H1 (cell line): ENCODE data around the gene CABP4.

ENCODE experiments used
- CBX5 ChIP-seq: fragments of 300-800, 300-1000 bp; sonication (generic); IDR thresholded peaks from 2 replicates; pipeline ENCODE4 v1.7.1; 2016; ENCODE audit warnings: antibody characterized with exemption, low read length, low read depth
- CHD2 ChIP-seq: IDR thresholded peaks from 2 replicates; pipeline ENCODE4 v1.6.1; 2012; ENCODE audit warnings: low read length, improper control_type of control experiment
- CREB1 ChIP-seq: IDR thresholded peaks from 2 replicates; pipeline ENCODE4 v1.6.1; 2012; ENCODE audit warnings: inconsistent platforms
- EGR1 ChIP-seq: IDR thresholded peaks from 2 replicates; pipeline ENCODE4 v1.6.1; 2011; ENCODE audit warnings: low read depth, low read length, borderline replicate concordance
- EZH2 ChIP-seq: fragments of 200-600 bp; sonication (generic); IDR thresholded peaks from 2 replicates; pipeline ENCODE4 v1.7.1; 2012; ENCODE audit warnings: low read depth, mild to moderate bottlenecking, moderate library complexity, low read length, inconsistent platforms; ENCODE audit not compliant: severe bottlenecking
- GTF2F1 ChIP-seq: IDR thresholded peaks from 2 replicates; pipeline ENCODE4 v1.6.1; 2012; ENCODE audit warnings: low read depth, low read length, improper control_type of control experiment, borderline replicate concordance
- HDAC6 ChIP-seq: IDR thresholded peaks from one replicate; pipeline ENCODE4 v1.7.1; 2012; ENCODE audit warnings: low read depth, mild to moderate bottlenecking, inconsistent platforms, low read length, moderate library complexity
- JUN ChIP-seq: IDR thresholded peaks from 2 replicates; pipeline ENCODE4 v1.6.1; 2011; ENCODE audit warnings: low read depth, mild to moderate bottlenecking, improper control_type of control experiment, low read length
- MAFK ChIP-seq: IDR thresholded peaks from 2 replicates; pipeline ENCODE4 v1.6.1; 2012; ENCODE audit warnings: low read depth, mild to moderate bottlenecking, improper control_type of control experiment, low read length
- POLR2A ChIP-seq, 2 experiments: IDR thresholded peaks; 1 replicate in 1 of 2; 2 replicates in 1 of 2; pipeline ENCODE4 v1.6.1; 2011; ENCODE audit warnings: low read depth in 2 of 2, low read length in 2 of 2, mild to moderate bottlenecking in 2 of 2; ENCODE audit errors: control extremely low read depth in 1 of 2
- POLR2AphosphoS5 ChIP-seq: IDR thresholded peaks from 2 replicates; pipeline ENCODE4 v1.6.1; 2011; ENCODE audit warnings: low read depth, low read length
- TF ChIP-seq, protein P1 (sequence below): IDR thresholded peaks from 2 replicates; pipeline ENCODE4 v1.6.1; 2011; ENCODE audit warnings: low read length, improper control_type of control experiment
- TF ChIP-seq, protein P2 (sequence below), 3 experiments: IDR thresholded peaks; 1 replicate in 2 of 3; 2 replicates in 1 of 3; pipeline versions ENCODE4 v1.5.1 to v1.6.1; 2011; ENCODE audit warnings: low read length in 3 of 3, mild to moderate bottlenecking in 3 of 3, inconsistent platforms in 2 of 3, low read depth in 1 of 3, moderate library complexity in 1 of 3; ENCODE audit not compliant: insufficient read depth in 1 of 3; ENCODE audit errors: control extremely low read depth in 1 of 3
- TF ChIP-seq, protein P3 (sequence below): IDR thresholded peaks from 2 replicates; pipeline ENCODE4 v1.6.1; 2012; ENCODE audit warnings: inconsistent platforms

DNA sequence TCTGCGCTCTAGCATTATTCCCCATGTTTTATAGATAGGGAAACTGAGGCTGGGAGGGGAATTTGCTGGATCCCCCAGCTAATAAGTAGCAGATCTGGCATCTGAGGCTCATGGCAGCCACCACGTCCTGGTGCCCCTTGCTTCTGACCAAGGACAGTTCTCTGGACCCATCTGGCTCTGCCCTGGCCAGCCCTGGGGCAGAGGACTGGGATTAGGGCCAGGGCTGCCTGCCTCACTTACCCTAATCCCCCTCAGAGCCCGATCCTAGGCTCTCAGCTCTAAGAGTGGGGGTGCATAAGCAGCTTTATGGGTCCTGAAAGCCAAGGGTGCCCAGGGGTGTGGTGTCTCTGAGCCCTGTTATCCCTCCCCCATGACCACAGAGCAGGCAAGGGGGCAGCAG is at the start of gene CABP4:
- TF ChIP-seq EZH2 = no peak
- TF ChIP-seq CREB1 = no peak
- TF ChIP-seq, protein P1, sequence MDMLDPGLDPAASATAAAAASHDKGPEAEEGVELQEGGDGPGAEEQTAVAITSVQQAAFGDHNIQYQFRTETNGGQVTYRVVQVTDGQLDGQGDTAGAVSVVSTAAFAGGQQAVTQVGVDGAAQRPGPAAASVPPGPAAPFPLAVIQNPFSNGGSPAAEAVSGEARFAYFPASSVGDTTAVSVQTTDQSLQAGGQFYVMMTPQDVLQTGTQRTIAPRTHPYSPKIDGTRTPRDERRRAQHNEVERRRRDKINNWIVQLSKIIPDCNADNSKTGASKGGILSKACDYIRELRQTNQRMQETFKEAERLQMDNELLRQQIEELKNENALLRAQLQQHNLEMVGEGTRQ = no peak
- TF ChIP-seq EGR1 = no peak
- TF ChIP-seq POLR2A (IDR thresholded peaks at IDR 0.05; ENCODE audit: control extremely low read depth in 1 of 2, low read depth in 2 of 2, low read length in 2 of 2) = no peak
- TF ChIP-seq, protein P2, sequence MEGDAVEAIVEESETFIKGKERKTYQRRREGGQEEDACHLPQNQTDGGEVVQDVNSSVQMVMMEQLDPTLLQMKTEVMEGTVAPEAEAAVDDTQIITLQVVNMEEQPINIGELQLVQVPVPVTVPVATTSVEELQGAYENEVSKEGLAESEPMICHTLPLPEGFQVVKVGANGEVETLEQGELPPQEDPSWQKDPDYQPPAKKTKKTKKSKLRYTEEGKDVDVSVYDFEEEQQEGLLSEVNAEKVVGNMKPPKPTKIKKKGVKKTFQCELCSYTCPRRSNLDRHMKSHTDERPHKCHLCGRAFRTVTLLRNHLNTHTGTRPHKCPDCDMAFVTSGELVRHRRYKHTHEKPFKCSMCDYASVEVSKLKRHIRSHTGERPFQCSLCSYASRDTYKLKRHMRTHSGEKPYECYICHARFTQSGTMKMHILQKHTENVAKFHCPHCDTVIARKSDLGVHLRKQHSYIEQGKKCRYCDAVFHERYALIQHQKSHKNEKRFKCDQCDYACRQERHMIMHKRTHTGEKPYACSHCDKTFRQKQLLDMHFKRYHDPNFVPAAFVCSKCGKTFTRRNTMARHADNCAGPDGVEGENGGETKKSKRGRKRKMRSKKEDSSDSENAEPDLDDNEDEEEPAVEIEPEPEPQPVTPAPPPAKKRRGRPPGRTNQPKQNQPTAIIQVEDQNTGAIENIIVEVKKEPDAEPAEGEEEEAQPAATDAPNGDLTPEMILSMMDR (IDR thresholded peaks at IDR 0.05; ENCODE audit: control extremely low read depth in 1 of 3, insufficient read depth in 1 of 3, low read depth in 1 of 3, low read length in 3 of 3) = no peak
- no peak for TF ChIP-seq MAFK
- no peak for TF ChIP-seq CHD2
- no peak for TF ChIP-seq POLR2AphosphoS5
- no peak for TF ChIP-seq CBX5
- no peak for TF ChIP-seq HDAC6
- TF ChIP-seq, protein P3, sequence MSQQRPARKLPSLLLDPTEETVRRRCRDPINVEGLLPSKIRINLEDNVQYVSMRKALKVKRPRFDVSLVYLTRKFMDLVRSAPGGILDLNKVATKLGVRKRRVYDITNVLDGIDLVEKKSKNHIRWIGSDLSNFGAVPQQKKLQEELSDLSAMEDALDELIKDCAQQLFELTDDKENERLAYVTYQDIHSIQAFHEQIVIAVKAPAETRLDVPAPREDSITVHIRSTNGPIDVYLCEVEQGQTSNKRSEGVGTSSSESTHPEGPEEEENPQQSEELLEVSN = no peak
- TF ChIP-seq GTF2F1 = no peak
- no peak for TF ChIP-seq JUN
